ENCODE measurements around the gene DYRK1A.

DNA sequence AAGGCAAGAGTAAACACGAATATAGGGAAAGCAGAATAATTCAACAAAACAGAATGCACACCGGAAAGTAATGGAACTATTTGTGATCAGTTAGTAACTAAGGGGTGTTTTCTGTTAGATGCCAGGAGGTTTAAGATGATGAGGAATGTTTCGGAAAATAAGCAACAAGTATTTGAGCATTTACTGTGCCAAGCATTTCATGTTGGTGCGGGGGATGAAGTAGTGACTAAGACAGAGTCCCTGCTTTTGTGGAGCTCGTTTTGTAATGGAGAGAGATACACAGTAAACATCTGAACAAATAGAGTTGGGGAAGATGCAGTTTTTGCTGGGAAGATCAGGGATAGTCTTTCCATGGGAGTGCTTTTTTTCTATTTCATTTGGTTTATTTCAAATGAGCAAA is 78.7 kb downstream of the DYRK1A start:
- TF ChIP-seq, protein P1, sequence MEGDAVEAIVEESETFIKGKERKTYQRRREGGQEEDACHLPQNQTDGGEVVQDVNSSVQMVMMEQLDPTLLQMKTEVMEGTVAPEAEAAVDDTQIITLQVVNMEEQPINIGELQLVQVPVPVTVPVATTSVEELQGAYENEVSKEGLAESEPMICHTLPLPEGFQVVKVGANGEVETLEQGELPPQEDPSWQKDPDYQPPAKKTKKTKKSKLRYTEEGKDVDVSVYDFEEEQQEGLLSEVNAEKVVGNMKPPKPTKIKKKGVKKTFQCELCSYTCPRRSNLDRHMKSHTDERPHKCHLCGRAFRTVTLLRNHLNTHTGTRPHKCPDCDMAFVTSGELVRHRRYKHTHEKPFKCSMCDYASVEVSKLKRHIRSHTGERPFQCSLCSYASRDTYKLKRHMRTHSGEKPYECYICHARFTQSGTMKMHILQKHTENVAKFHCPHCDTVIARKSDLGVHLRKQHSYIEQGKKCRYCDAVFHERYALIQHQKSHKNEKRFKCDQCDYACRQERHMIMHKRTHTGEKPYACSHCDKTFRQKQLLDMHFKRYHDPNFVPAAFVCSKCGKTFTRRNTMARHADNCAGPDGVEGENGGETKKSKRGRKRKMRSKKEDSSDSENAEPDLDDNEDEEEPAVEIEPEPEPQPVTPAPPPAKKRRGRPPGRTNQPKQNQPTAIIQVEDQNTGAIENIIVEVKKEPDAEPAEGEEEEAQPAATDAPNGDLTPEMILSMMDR (IDR thresholded peaks at IDR 0.05) = no peak
- TF ChIP-seq POLR2A (IDR thresholded peaks at IDR 0.05) = no peak

All from heart left ventricle (tissue), 13 donors.